Ovary (tissue), 9 donors: ENCODE data around the gene RPL13. TPM values are rescaled to one million over a fixed set of nuclear protein-coding genes. Genes with fewer than 3 reads are reported as not detected.

ENCODE experiments used
- DNase-seq, 5 donors: peaks; one replicate each; pipeline ENCODE4 v3.0.0-alpha.2; 2019 to 2020
- H3K27ac ChIP-seq, 2 donors: fragments of 200-600 bp; one replicate each; pipeline versions ENCODE4 v1.5.1 to v1.8.0; 2019 to 2022
- H3K27me3 ChIP-seq: fragments of 200-600 bp; one replicate; pipeline ENCODE4 v1.8.0; 2022
- H3K36me3 ChIP-seq: fragments of 200-600 bp; sonication (generic); one replicate; pipeline ENCODE4 v1.5.1; 2019
- H3K4me1 ChIP-seq: one replicate; pipeline ENCODE4 v1.8.1; 2013; ENCODE audit warnings: mild to moderate bottlenecking, moderate library complexity; ENCODE audit not compliant: insufficient read depth
- H3K4me3 ChIP-seq: fragments of 200-600 bp; sonication (generic); one replicate; pipeline ENCODE4 v1.5.1; 2017
- H3K9me3 ChIP-seq, 2 donors: fragments of 200-600 bp in 1 of 2; sonication (generic) in 1 of 2; one replicate each; pipeline versions ENCODE4 v1.5.1 to v1.8.1; 2013 to 2019; ENCODE audit warnings: mild to moderate bottlenecking in 1 of 2, moderate library complexity in 1 of 2
- EP300 ChIP-seq: sonication (generic); formaldehyde crosslinking; IDR thresholded peaks from one replicate; pipeline ENCODE4 v1.6.1; 2017; ENCODE audit warnings: antibody characterized with exemption
- POLR2A ChIP-seq: fragments of 450-650 bp; IDR thresholded peaks from one replicate; pipeline ENCODE4 v1.6.1; 2017; ENCODE audit warnings: antibody characterized with exemption, mild to moderate bottlenecking, moderate library complexity
- WGBS, 3 donors: extraction: QIAGEN DNeasy Blood & Tissue Kit in 1 of 3; methylation state at CpG; one replicate each; pipeline versions ENCODE4 v1.1.5 to v1.1.7; 2013 to 2017; 5-methylcytosine and 5-hydroxymethylcytosine counted together
- intact Hi-C, 4 donors: fragments of 100-400 bp; cut with DNase I; formaldehyde crosslinking; loops; one replicate each; pipeline versions ENCODE4 v1.11.0 to v1.15.1; 2022 to 2023
- polyA plus RNA-seq, 2 donors: library from polyadenylated mRNA; stranded (reverse); fragments of 200-250 nt in 1 of 2; fragments of 350-450 nt in 1 of 2; fragmentation: Illumina TruSeq in 1 of 2; extraction: RNeasy Lipid Tissue Mini Kit (QIAGEN cat#74804) in 1 of 2; gene quantifications; one replicate each; pipeline ENCODE4 v1.2.3, GENCODE V29; 2013 to 2014
- total RNA-seq, 7 donors: library from RNA; depleted of rRNA in 2 of 7; stranded (reverse); fragments of >200 nt in 2 of 7; fragmentation: NEBNext Ultra II Directional in 3 of 7; extraction: Animal tissue kit (Norgen Biotek cat#: 25700) in 3 of 7; gene quantifications; one replicate each; pipeline versions ENCODE4 v1.1.0 to v1.2.4, GENCODE V29; 2016 to 2023
- TF ChIP-seq, protein P1 (sequence below), 3 donors: fragments of 450-650 bp in 2 of 3; fragments of 200-600 bp in 1 of 3; IDR thresholded peaks; one replicate each; pipeline versions ENCODE4 v1.5.1 to v1.8.0; 2016 to 2022; ENCODE audit warnings: antibody characterized with exemption in 3 of 3, mild to moderate bottlenecking in 1 of 3
- donor health status: DM: no; HTN: no; CAD: no; lungs with moderate emphysema.
- donor health status: DM: no; HTN: no; CAD: no.
- donor health status: Bipolar disorder and iron deficiency.
- donor health status: DM: yes; HTN: yes; CAD: no.
- donor health status: DM: no; HTN: no; CAD: no.
- donor health status: DM: yes; HTN: yes; CAD: no.

RPL13 gene
- total and polyA plus RNA-seq, 9 donors: 1,317 to 21,366 (median 5,883) TPM

DNA sequence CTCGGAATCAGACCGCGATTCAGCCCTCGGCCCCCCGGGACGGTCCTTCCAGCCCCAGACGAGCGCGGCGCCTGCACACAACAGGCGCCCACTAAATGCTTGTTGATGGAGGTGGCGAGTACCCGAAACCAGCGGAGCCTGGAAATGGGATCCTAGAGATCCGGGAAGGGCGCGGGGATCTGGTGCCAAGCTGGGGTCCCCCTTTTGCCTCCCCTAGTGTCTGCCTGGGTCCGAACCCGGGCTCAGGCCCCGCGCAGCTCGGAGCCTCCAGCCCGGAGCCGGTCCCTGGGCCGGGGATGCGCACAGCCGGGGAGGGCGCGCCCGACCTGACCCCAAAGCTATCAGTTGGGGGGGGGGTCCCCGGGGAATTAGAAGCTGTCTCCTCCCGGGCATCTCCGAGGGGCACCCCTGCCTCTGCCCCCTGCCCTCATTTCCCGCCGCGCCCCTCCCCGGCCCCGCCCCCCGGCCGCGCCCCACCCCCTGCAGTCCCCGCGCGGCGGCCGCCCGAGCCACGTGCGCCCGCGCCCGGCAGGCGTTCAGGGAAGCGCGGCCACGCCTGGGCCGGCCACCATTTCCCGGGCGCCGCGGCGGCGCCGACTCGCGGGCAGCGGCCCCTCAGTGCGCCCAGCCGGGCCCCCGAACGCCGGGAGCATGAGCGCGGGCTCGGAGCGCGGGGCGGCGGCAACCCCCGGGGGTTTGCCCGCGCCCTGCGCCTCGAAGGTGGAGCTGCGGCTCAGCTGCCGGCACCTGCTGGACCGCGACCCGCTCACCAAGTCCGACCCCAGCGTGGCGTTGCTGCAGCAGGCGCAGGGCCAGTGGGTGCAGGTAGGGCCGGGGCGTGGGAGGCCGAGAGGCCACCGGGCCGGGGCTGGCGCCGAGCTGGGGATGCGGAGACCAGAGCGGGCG, 15.0 kb downstream of the RPL13 start, which contains the start of gene CPNE7:
TSS of gene CPNE7 (plus strand) at position 512 of the 906 bp plus-strand sequence. CDS start at position 652, 140 bp downstream.
- Histone ChIP-seq H3K27me3 (no peaks in the 10 kb centered on the region), H3K27ac (no peak within 1 kb of the TSS), H3K4me1 (peaks cover 2% of the 10 kb centered on the region), H3K9me3 (no peaks in the 10 kb centered on the region), H3K36me3 (no peaks in the 10 kb centered on the region), H3K4me3 (no peak within 1 kb of the TSS)
- intact Hi-C loops: no loop called here
- DNase-seq: no peak
- TF ChIP-seq, protein P1, sequence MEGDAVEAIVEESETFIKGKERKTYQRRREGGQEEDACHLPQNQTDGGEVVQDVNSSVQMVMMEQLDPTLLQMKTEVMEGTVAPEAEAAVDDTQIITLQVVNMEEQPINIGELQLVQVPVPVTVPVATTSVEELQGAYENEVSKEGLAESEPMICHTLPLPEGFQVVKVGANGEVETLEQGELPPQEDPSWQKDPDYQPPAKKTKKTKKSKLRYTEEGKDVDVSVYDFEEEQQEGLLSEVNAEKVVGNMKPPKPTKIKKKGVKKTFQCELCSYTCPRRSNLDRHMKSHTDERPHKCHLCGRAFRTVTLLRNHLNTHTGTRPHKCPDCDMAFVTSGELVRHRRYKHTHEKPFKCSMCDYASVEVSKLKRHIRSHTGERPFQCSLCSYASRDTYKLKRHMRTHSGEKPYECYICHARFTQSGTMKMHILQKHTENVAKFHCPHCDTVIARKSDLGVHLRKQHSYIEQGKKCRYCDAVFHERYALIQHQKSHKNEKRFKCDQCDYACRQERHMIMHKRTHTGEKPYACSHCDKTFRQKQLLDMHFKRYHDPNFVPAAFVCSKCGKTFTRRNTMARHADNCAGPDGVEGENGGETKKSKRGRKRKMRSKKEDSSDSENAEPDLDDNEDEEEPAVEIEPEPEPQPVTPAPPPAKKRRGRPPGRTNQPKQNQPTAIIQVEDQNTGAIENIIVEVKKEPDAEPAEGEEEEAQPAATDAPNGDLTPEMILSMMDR (IDR thresholded peaks at IDR 0.05): no peak
- TF ChIP-seq EP300: no peak
- TF ChIP-seq POLR2A: no peak
- 0 to 1% (median 1%) methylated on average over 34 to 103 of the region's 103 CpGs for WGBS, 3 donors

DNA sequence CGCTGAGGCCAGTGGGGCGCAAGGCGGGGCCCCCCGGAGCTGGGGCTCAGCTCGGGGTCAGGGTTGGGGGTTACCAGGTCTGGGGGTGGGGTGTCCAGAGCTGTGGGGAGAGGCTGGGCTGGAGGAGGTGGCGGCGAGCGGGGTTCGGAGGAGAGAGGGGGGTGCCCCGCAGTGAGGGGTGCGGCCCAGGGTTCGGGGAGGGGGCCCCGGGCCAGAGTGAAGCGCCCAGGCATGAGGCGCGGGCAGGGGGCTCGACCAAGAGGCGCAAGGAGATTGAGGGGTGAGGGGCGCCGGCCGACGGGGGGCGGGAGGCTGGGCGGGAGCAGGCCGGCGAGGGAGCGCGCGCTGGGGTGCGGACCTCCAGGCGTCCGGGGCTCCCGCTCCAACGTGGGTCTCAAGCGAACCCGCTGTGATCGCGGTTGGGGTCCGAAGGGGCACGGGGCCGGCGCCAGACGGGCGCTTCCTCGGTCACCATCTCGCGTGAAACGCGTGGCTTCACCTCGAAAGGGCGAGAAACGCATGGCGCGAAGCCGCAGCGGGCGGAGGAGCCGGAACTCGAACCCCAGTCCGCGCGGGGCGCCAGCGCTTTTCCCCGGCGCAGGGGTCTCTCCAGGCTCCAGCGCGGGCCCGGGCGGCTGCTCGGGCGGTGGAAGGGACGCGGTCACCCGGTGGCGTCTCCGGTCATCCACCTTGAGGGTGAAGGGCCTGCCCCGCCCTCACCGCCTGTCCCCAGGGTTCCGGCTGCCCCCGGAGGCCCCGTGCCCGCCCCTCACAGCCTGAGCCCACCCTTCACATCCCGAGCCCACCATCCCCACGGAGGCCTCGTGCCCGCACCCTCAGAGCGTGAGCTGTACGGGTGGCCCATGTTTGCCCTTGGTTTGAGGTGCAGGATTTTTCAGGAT, 15.9 kb downstream of the RPL13 start:
- intact Hi-C loops: no loop called here
- Histone ChIP-seq H3K27me3 (no peaks in the 10 kb centered on the region), H3K27ac (no peak overlapping the region), H3K36me3 (no peaks in the 10 kb centered on the region), H3K4me3 (no peak overlapping the region), H3K9me3 (no peaks in the 10 kb centered on the region), H3K4me1 (peaks cover 2% of the 10 kb centered on the region)
- 10 to 26% (median 18%) methylated on average over 55 to 89 of the region's 89 CpGs for WGBS, 3 donors
- no peak for DNase-seq
- TF ChIP-seq, protein P1 (IDR thresholded peaks at IDR 0.05): no peak
- no peak for TF ChIP-seq EP300

DNA sequence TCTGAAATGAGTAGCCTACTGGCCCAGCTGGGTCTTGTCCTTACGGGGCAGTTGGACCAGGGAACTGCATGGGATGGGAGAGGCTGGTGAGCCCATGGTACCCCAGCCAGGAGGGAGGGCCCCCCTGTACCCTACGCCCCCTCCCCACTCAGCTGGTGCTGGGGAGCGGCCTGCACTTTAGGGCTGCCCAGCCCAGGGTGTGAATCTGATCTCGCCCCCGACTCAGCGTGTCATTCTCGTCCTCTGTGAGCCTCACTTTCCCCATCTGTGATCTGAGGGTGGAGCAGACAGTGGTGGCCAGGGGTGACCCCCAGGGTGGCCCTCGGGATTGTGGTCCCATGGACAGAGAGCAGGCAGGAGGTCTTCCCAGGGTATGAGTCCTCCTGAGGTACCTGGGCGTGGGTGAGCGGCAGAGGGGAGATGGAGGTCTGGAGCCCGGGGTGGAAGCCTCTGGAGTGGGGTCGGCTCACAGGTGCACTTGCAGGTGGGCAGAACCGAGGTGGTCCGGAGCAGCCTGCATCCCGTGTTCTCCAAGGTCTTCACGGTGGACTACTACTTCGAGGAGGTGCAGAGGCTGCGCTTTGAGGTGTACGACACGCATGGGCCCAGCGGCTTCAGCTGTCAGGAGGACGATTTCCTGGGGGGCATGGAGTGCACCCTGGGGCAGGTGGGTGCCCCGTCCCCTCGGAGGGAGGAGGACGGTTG, 16.7 kb downstream of the RPL13 start:
- intact Hi-C loops: no loop called here
- Histone ChIP-seq H3K36me3 (no peaks in the 10 kb centered on the region), H3K27me3 (no peaks in the 10 kb centered on the region), H3K4me1 (peaks cover 2% of the 10 kb centered on the region), H3K9me3 (no peaks in the 10 kb centered on the region), H3K4me3 (no peak overlapping the region), H3K27ac (no peak overlapping the region)
- no peak for DNase-seq
- TF ChIP-seq POLR2A (no peak), EP300 (no peak)
- WGBS, 3 donors: 81 to 86% (median 84%) methylated on average over 25 of the region's 25 CpGs

DNA sequence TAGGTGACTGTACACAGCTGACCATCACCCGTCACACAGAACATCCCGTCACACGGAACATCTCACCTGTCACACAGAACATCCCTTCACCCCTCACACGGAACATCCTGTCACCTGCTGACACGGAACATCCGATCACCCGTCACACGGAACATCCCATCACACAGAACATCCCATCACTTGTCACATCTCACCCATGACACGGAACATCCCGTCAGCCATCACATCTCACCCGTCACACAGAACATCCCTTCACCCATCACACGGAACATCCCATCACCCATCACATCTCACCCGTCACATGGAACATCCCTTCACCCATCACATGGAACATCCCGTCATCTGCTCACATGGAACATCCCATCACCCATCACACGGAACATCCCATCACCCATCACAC, 18.9 kb downstream of the RPL13 start:
- Histone ChIP-seq H3K27ac (no peak overlapping the region), H3K4me3 (no peak overlapping the region), H3K9me3 (no peaks in the 10 kb centered on the region), H3K27me3 (no peaks in the 10 kb centered on the region), H3K4me1 (peaks cover 2% of the 10 kb centered on the region), H3K36me3 (no peaks in the 10 kb centered on the region)
- TF ChIP-seq, protein P1 (IDR thresholded peaks at IDR 0.05): no peak
- TF ChIP-seq POLR2A (no peak), EP300 (no peak)
- no peak for DNase-seq
- intact Hi-C loops: no loop called here
- 88 to 93% (median 90%) methylated on average over 15 of the region's 15 CpGs for WGBS, 3 donors
